ENCODE data around the gene MYH9. TPM values are rescaled to one million over a fixed set of nuclear protein-coding genes. Genes with fewer than 3 reads are reported as not detected.

MYH9 gene
- total and polyA plus RNA-seq, 7 donors, result 35.6 to 214 (median 92.0) TPM

DNA sequence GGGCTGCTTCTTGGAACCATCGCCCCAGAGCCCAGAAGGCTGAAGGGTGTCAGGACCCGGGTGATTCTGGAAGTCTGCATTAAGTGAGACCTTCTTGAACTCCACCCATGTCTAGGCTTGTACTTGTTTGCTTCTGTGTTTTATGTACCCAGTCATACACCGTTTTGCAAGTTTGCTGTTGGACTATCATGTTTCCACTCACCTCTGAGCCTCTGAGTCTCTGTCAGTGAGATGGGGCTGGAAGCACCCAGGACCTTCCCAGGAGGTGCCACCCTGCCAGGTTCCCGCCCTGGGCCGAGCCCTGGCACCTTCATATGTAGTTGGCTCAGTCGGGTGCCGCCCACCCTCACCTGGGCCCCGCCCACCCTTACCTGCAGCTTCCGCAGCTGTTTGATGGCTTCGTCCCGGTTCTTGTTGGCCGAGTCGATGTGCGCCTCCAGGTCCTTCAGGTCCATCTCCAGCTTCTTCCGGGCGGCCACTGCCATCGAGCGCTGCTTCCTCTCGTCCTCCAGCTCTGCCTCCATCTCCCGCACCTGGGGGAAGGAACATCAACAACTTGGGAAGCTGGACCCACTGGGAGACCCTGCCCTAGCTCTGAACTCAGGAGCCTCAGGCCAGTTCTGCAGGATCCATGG, 99.8 kb downstream of the MYH9 start:
- ATAC-seq (no peak), DNase-seq (peak in 1 of 2 donors; percentile 53)
- TF ChIP-seq CTCF (IDR thresholded peaks at IDR 0.05), result no peak
- WGBS, 3 donors, result 90 to 95% (median 91%) methylated on average over 20 of the region's 20 CpGs
- Histone ChIP-seq H3K4me3 (no peak overlapping the region), H3K27me3 (ENCODE audit: insufficient read depth in 3 of 3, low read length in 2 of 3) (no peaks in the 10 kb centered on the region), H3K9me3 (no peaks in the 10 kb centered on the region), H3K4me1 (no peaks in the 10 kb centered on the region), H3K36me3 (ENCODE audit: insufficient read depth in 1 of 2, low read depth in 1 of 2) (peaks cover 13 to 90% of the 10 kb centered on the region in 2 donors), H3K27ac (no peak overlapping the region)
- intact Hi-C loops (cut with DNase I), result loop anchor here in 1 of 2 donors (5.0 kb wide), 1 partner anchor 146 kb away; no protein-coding TSS in a partner anchor

DNA sequence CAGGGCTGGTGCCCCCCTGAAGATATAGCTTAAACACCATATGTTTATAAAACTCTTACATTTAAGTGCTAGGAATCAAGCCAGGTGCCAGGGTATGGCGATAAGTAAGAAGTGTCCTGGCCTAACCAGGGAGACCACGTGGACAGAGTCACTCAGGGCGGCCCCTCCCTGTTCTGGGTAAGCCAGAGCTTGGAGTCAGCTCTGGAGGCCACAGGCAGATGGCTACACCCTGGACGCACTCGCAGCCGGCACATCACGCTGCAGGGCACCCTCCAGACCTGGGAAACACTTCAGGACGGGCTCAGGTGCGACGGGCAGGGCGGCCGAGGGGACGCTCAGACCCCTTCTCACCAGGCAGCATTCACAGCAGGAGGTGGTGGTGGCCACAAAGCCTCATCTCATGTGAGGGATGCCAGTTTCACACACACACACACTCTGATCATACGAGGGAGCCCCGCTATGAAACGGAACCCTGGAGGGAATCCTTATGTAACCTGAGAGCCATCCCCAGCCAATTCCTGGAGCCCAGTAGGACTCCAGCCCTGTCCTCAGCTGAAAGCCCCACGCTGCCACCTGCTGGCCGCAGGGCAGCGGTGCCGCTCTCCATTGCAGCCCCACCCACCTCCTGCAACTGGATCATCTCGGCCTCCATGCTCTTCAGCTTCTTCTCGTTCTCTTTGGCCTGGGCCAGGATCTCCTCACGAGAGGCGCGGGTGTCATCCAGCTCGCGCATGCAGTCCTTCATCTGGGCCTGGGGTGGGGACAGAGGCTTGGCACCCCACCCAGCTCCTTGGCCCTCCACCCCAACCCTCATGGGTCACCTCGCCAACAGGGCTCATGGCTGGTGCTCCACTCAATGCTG, 101.4 kb downstream of the MYH9 start:
- intact Hi-C loops (cut with DNase I), result loop anchor here in 1 of 2 donors (5.0 kb wide), 1 partner anchor 144 kb away; no protein-coding TSS in a partner anchor

DNA sequence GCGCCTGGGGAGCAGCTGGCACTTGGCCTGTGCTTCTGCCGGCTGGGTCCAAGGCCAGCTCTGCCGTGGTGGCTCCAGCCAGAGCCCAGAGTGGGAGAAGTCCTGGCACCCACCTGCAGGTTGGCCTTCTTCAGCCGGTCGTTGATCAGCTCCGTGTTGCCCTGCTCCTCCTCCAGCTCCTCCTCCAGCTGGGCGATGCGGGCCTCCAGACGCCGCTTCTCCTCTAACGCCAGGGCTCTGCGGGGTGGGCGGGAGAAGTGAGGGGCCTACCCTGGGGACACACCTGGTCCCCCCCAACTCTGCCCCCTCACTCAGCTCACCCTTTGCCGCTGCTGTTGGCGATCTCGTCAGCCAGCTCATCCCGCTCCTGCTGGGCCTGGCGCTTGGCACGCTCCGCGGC, 102.2 kb downstream of the MYH9 start:
- Histone ChIP-seq H3K36me3 (ENCODE audit: insufficient read depth in 1 of 2, low read depth in 1 of 2) (peaks cover 13 to 93% of the 10 kb centered on the region in 2 donors), H3K4me1 (no peaks in the 10 kb centered on the region), H3K9me3 (no peaks in the 10 kb centered on the region), H3K27me3 (ENCODE audit: insufficient read depth in 3 of 3, low read length in 2 of 3) (no peaks in the 10 kb centered on the region), H3K4me3 (no peak overlapping the region), H3K27ac (no peak overlapping the region)
- no peak for ATAC-seq
- WGBS, 3 donors, result 65 to 79% (median 68%) methylated on average over 20 to 21 of the region's 21 CpGs
- no peak for TF ChIP-seq CTCF (IDR thresholded peaks at IDR 0.05)
- DNase-seq, result peak in 1 of 2 donors; percentile 48
- intact Hi-C loops (cut with DNase I), result loop anchor here (2.0 to 5.0 kb wide), 2 partner anchors 141 to 143 kb away; no protein-coding TSS in a partner anchor

More for the DNA sequence above, 101.4 kb downstream of the MYH9 start:
- no peaks in the 10 kb centered on the region for H3K9me3 ChIP-seq
- no peaks in the 10 kb centered on the region for H3K4me1 ChIP-seq
- ATAC-seq, result peak; percentile 86 to 95 (median 92)
- peaks cover 13 to 90% of the 10 kb centered on the region in 2 donors for H3K36me3 ChIP-seq (ENCODE audit: insufficient read depth in 1 of 2, low read depth in 1 of 2)
- H3K27ac ChIP-seq, result no peak overlapping the region
- peak; percentile 83 to 90 for DNase-seq
- WGBS, 3 donors, result 32 to 50% (median 39%) methylated on average over 27 to 28 of the region's 28 CpGs
- H3K4me3 ChIP-seq, result no peak overlapping the region
- peak; percentile 87 for TF ChIP-seq CTCF (IDR thresholded peaks at IDR 0.05)
- no peaks in the 10 kb centered on the region for H3K27me3 ChIP-seq (ENCODE audit: insufficient read depth in 3 of 3, low read length in 2 of 3)

GRCh38 chr22:36285017-36285416, 102.8 kb downstream of the MYH9 start:
- Histone ChIP-seq H3K36me3 (ENCODE audit: insufficient read depth in 1 of 2, low read depth in 1 of 2) (peaks cover 13 to 94% of the 10 kb centered on the region in 2 donors), H3K27me3 (ENCODE audit: insufficient read depth in 3 of 3, low read length in 2 of 3) (no peaks in the 10 kb centered on the region), H3K4me1 (no peaks in the 10 kb centered on the region), H3K4me3 (no peak overlapping the region), H3K9me3 (no peaks in the 10 kb centered on the region), H3K27ac (no peak overlapping the region)
- ATAC-seq (no peak), DNase-seq (peak; percentile 48 to 80)
- WGBS, 3 donors, result 53 to 63% (median 61%) methylated on average over 12 of the region's 12 CpGs
- intact Hi-C loops (cut with DNase I), result loop anchor here (2.0 to 5.0 kb wide), 2 partner anchors 140 to 143 kb away; no protein-coding TSS in a partner anchor
- TF ChIP-seq CTCF (IDR thresholded peaks at IDR 0.05), result no peak

All from psoas muscle (tissue), 8 donors.